HEK293T (cell line): ENCODE results near the gene RPS19.

Source experiments
- FOXM1 ChIP-seq: fragments of 450-650 bp; IDR thresholded peaks from 2 replicates; pipeline ENCODE4 v1.6.1; 2017; ENCODE audit warnings: mild to moderate bottlenecking, borderline replicate concordance
- PKNOX1 ChIP-seq: fragments of 450-650 bp; IDR thresholded peaks from 2 replicates; pipeline ENCODE4 v1.6.1; 2016

DNA sequence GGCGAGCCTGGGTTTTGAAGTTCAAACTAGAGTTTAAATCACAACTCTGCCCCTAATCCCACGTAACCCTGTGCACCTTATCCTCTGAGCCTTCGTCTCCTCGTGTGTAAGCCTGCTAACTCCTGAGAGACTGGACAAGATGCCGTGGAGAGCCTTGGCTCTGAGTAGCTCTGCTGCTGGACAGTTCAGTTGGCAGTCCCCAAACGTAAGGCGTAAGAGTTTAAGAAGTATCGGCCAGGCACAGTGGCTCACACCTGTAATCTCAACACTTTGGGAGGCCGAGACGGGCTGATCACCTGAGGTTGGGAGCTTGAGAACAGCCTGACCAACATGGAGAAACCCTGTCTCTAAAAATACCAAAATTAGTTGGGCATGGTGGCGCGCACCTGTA, 12.3 kb downstream of the RPS19 start:
- TF ChIP-seq FOXM1: no peak
- no peak for TF ChIP-seq PKNOX1
